Naive thymus-derived CD4-positive, alpha-beta T cell (primary cell): ENCODE measurements around the gene MLXIP. TPM values are rescaled to one million over a fixed set of nuclear protein-coding genes. Genes with fewer than 3 reads are reported as not detected.
A peak's percentile ranks its signal among the peaks of the same experiment; 100 is the strongest.
"Not testable (repeated sequence)": the region's sequence is repeated elsewhere in the genome, so short reads cannot be mapped to it uniquely, and the experiment has no call there.

Source experiments
- ATAC-seq: fragments of 150-1000 bp; cut with Tn5 transposase; 2 replicates; pipeline ENCODE4 v1.10.0; 2021; ENCODE audit warnings: mild to moderate bottlenecking, moderate library complexity
- CTCF ChIA-PET: fragments of 350-600 bp; sonication (Branson Sonifier 250); formaldehyde crosslinking; loops from one replicate; lab custom pipeline; 2021; ENCODE audit warnings: antibody characterized with exemption; lab: Charles Lee
- POLR2A ChIA-PET: fragments of 350-600 bp; sonication (Branson Sonifier 250); formaldehyde crosslinking; loops from one replicate; lab custom pipeline; 2021; ENCODE audit warnings: antibody characterized with exemption, inconsistent platforms; lab: Charles Lee
- DNase-seq, 9 donors: peaks; one replicate each; pipeline versions ENCODE4 v3.0.0 to v3.0.0-alpha.2; 2020 to 2022; ENCODE audit warnings: mixed read lengths in 1 of 9
- H3K27ac ChIP-seq: one replicate; pipeline ENCODE4 v1.7.0; 2013; ENCODE audit warnings: mild to moderate bottlenecking, low read depth, low read length, moderate library complexity
- H3K27me3 ChIP-seq, 2 donors: one replicate each; pipeline ENCODE4 v1.7.0; 2013; ENCODE audit warnings: low read length in 2 of 2, mild to moderate bottlenecking in 2 of 2, moderate library complexity in 2 of 2; ENCODE audit not compliant: control insufficient read depth in 2 of 2, insufficient read depth in 2 of 2
- H3K36me3 ChIP-seq, 3 experiments: 1 replicate in 2 of 3; 2 replicates in 1 of 3; pipeline ENCODE4 v1.7.0; 2013; ENCODE audit warnings: low read length in 3 of 3, mild to moderate bottlenecking in 3 of 3, moderate library complexity in 1 of 3; ENCODE audit not compliant: insufficient read depth in 3 of 3, control insufficient read depth in 2 of 3
- H3K4me1 ChIP-seq, 2 donors: one replicate each; pipeline ENCODE4 v1.7.0; 2013; ENCODE audit warnings: low read length in 2 of 2, mild to moderate bottlenecking in 2 of 2, moderate library complexity in 1 of 2; ENCODE audit not compliant: control insufficient read depth in 2 of 2, insufficient read depth in 2 of 2
- H3K4me3 ChIP-seq: 2 replicates; pipeline ENCODE4 v1.7.0; 2013; ENCODE audit warnings: mild to moderate bottlenecking, low read length
- H3K9me3 ChIP-seq, 3 experiments: 1 replicate in 2 of 3; 2 replicates in 1 of 3; pipeline ENCODE4 v1.7.0; 2013; ENCODE audit warnings: low read length in 3 of 3; ENCODE audit not compliant: control insufficient read depth in 2 of 3
- H3K27ac Mint-ChIP-seq, 9 donors: one replicate each; pipeline ENCODE4 v1.8.0; 2020 to 2022; ENCODE audit warnings: mixed read lengths in 9 of 9, mild to moderate bottlenecking in 8 of 9, moderate library complexity in 5 of 9, inconsistent platforms in 2 of 9
- H3K27me3 Mint-ChIP-seq, 5 donors: one replicate each; pipeline ENCODE4 v1.8.0; 2021 to 2022; ENCODE audit warnings: mixed read lengths in 5 of 5, mild to moderate bottlenecking in 1 of 5
- H3K36me3 Mint-ChIP-seq, 5 donors: one replicate each; pipeline ENCODE4 v1.8.0; 2020 to 2022; ENCODE audit warnings: mixed read lengths in 5 of 5, mild to moderate bottlenecking in 3 of 5, inconsistent platforms in 1 of 5
- H3K4me1 Mint-ChIP-seq, 7 donors: one replicate each; pipeline ENCODE4 v1.8.0; 2020 to 2022; ENCODE audit warnings: mixed read lengths in 7 of 7, mild to moderate bottlenecking in 3 of 7, inconsistent platforms in 1 of 7
- H3K4me3 Mint-ChIP-seq, 10 donors: one replicate each; pipeline ENCODE4 v1.8.0; 2020 to 2022; ENCODE audit warnings: mild to moderate bottlenecking in 10 of 10, mixed read lengths in 10 of 10, moderate library complexity in 6 of 10, inconsistent platforms in 2 of 10
- H3K9me3 Mint-ChIP-seq, 11 donors: one replicate each; pipeline ENCODE4 v1.8.0; 2020 to 2022; ENCODE audit warnings: mixed read lengths in 11 of 11, mild to moderate bottlenecking in 4 of 11, inconsistent platforms in 1 of 11, moderate library complexity in 1 of 11
- intact Hi-C, 2 donors: fragments of 100-400 bp; cut with micrococcal nuclease; formaldehyde crosslinking; loops; one replicate each; pipeline ENCODE4 v1.15.1; 2023
- polyA plus RNA-seq, 2 donors: library from polyadenylated mRNA; unstranded; fragments of 300-500 nt; fragmentation: Illumina TruSeq; gene quantifications; one replicate each; pipeline ENCODE4 v1.2.3, GENCODE V29; 2021
- total RNA-seq, 6 experiments: library from RNA in 5 of 6; stranded (reverse) in 5 of 6; gene quantifications; 1 replicate in 5 of 6; 2 replicates in 1 of 6; pipeline ENCODE4 v1.2.3 and lab custom pipeline; 2021 to 2026

The MLXIP gene
- total and polyA plus RNA-seq, 7 experiments from 2014 or later: 17.4 to 123 (median 100) TPM

GRCh38 chr12:122111089-122111641 lies 32.6 kb downstream of the MLXIP start:
- POLR2A ChIA-PET: interaction anchor here (1.9 kb wide), 1 partner anchor 30 kb away, joined by 6 read pairs; no protein-coding TSS in a partner anchor

DNA sequence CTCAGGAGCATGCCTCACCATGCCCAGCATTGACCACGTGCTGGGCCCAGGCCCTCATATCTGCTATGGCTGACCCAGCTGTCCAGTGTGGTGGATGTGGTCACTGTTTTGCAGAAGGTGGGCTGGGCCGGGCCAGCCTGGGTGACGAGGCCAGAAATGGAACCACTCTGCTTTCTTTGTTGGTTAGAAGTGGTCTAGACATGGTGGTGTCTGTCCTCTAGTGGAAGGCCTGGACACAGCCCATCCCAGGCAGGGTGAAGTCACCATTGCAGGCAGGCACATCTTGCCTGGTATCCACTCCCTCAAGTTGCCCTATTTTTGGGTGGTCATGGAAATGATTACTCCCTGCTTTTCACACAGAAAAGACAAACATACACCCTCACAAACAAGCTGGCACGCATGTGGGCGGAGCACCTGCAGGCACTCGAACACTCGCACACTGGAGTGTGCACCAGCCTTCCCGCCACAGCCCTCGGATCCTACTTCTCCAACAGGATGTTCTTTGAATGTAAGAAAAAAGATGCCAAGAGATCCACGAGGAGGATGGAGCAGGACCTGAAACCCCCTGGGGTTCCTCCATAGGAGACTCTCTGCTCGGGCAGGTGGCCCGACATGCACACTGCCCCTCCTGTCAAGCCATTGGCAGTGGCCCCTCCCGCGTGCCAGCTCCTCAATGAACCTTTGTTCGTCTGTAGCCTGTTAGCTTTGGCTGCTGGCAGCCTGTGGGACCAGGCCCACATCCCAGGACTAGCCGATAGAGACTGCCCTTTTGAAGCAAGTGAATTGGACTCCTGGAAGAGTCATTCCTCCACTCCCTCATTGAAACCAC lies 38.4 kb downstream of the MLXIP start:
- intact Hi-C loops: no loop called here
- POLR2A ChIA-PET: interaction anchor here (0.6 to 2.7 kb wide), 3 partner anchors 28 to 211 kb away, joined by 3 to 13 read pairs (median 3); no protein-coding TSS in a partner anchor
- Histone ChIP-seq H3K36me3 (no peaks in the 10 kb centered on the region), H3K27ac (no peak overlapping the region), H3K27me3 (no peaks in the 10 kb centered on the region), H3K4me1 (no peaks in the 10 kb centered on the region), H3K4me3 (no peak overlapping the region), H3K9me3 (no peaks in the 10 kb centered on the region)
- H3K9me3 Mint-ChIP-seq: no peaks in the 10 kb centered on the region
- peak; percentile 42 for ATAC-seq
- no peaks in the 10 kb centered on the region for H3K27me3 Mint-ChIP-seq
- CTCF ChIA-PET: interaction anchor here (1.2 kb wide), 1 partner anchor 62 kb away, joined by 5 read pairs; no protein-coding TSS in a partner anchor
- no peak overlapping the region for H3K4me3 Mint-ChIP-seq
- H3K27ac Mint-ChIP-seq: peak overlapping the region in 6 of 9 donors; percentile 12 to 75 (median 45)
- no peak for DNase-seq
- peaks cover 17 to 40% (median 28%) of the 10 kb centered on the region in 7 donors for H3K4me1 Mint-ChIP-seq
- peaks cover 0 to 4% (median 0%) of the 10 kb centered on the region in 5 donors for H3K36me3 Mint-ChIP-seq

More at GRCh38 chr12:122111089-122111641, 32.6 kb downstream of the MLXIP start:
- Histone ChIP-seq H3K9me3 (no peaks in the 10 kb centered on the region), H3K36me3 (no peaks in the 10 kb centered on the region), H3K27me3 (no peaks in the 10 kb centered on the region), H3K4me3 (no peak overlapping the region), H3K4me1 (peaks cover 9 to 26% of the 10 kb centered on the region in 2 donors), H3K27ac (no peak overlapping the region)
- DNase-seq: no peak
- intact Hi-C loops: no loop called here
- Mint-ChIP-seq H3K27ac (peak overlapping the region in 5 of 9 donors; percentile 32 to 62 (median 43)), H3K9me3 (no peaks in the 10 kb centered on the region), H3K27me3 (no peaks in the 10 kb centered on the region), H3K4me1 (peaks cover 31 to 58% (median 53%) of the 10 kb centered on the region in 7 donors), H3K4me3 (peak overlapping the region in 1 of 10 donors; percentile 24), H3K36me3 (peaks cover 0 to 5% (median 0%) of the 10 kb centered on the region in 5 donors)
- ATAC-seq: no peak
- CTCF ChIA-PET: interaction anchor here (0.5 to 1.6 kb wide), 3 partner anchors 10 to 56 kb away, joined by 3 to 11 read pairs (median 7); no protein-coding TSS in a partner anchor

DNA sequence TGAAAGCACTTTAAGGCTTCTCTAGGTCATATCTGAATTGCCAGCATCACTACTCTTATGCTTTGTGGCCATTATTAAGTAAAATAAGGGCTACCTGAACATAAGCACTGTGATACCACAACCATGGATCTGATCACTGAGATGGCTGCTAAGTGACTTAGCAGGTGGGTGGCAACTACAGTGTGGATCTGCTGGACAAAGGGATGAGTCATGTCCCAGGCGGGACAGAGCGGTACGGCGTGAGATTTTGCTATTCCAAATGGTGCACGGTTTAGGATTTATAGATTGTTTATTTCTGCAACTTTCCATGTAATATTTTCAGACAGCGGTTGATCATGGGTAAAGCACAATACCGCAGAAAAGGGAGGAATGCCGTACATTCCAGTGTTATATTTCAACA lies 39.4 kb downstream of the MLXIP start:
- POLR2A ChIA-PET: interaction anchor here (0.6 to 2.7 kb wide), 2 partner anchors 38 to 40 kb away, joined by 4 to 13 read pairs; partner anchors contain the start of gene MLXIP
- CTCF ChIA-PET: no interaction called here

GRCh38 chr12:122121341-122121740 lies 42.8 kb downstream of the MLXIP start:
- H3K4me3 ChIP-seq, H3K27ac ChIP-seq, ATAC-seq, DNase-seq, H3K36me3 ChIP-seq, H3K36me3 Mint-ChIP-seq, H3K27me3 Mint-ChIP-seq, intact Hi-C loops, H3K27me3 ChIP-seq, H3K4me1 ChIP-seq, H3K9me3 ChIP-seq, H3K9me3 Mint-ChIP-seq: not testable (repeated sequence)
- peaks cover 33 to 57% (median 52%) of the 10 kb centered on the region in 7 donors for H3K4me1 Mint-ChIP-seq
- ChIA-PET CTCF (interaction anchor here (1.5 to 4.5 kb wide), 5 partner anchors 10 to 66 kb away, joined by 6 to 64 read pairs (median 11); no protein-coding TSS in a partner anchor), POLR2A (interaction anchor here (1.3 kb wide), 1 partner anchor 47 kb away, joined by 3 read pairs; no protein-coding TSS in a partner anchor)
- H3K27ac Mint-ChIP-seq: peak overlapping the region; percentile 13 to 77 (median 51)
- peak overlapping the region in 2 of 10 donors; percentile 22 to 33 for H3K4me3 Mint-ChIP-seq

More for the DNA sequence above, 39.4 kb downstream of the MLXIP start:
- Mint-ChIP-seq H3K27ac (peak overlapping the region in 6 of 9 donors; percentile 1 to 23 (median 12)), H3K4me1 (peaks cover 16 to 36% (median 30%) of the 10 kb centered on the region in 7 donors), H3K36me3 (peaks cover 0 to 4% (median 0%) of the 10 kb centered on the region in 5 donors), H3K27me3 (no peaks in the 10 kb centered on the region), H3K4me3 (no peak overlapping the region), H3K9me3 (no peaks in the 10 kb centered on the region)
- no peak for DNase-seq
- Histone ChIP-seq H3K4me1 (peaks cover 2% of the 10 kb centered on the region in 2 donors), H3K9me3 (no peaks in the 10 kb centered on the region), H3K27ac (no peak overlapping the region), H3K27me3 (no peaks in the 10 kb centered on the region), H3K36me3 (no peaks in the 10 kb centered on the region), H3K4me3 (no peak overlapping the region)
- no peak for ATAC-seq
- intact Hi-C loops: no loop called here

GRCh38 chr12:122121745-122122144 lies 43.2 kb downstream of the MLXIP start:
- no peaks in the 10 kb centered on the region for H3K9me3 Mint-ChIP-seq
- intact Hi-C loops: loop anchor here in 1 of 2 donors (2.0 kb wide), 2 partner anchors 17 to 69 kb away; no protein-coding TSS in a partner anchor
- Histone ChIP-seq H3K27me3 (no peaks in the 10 kb centered on the region), H3K9me3 (no peaks in the 10 kb centered on the region), H3K4me1 (peaks cover 7 to 8% of the 10 kb centered on the region in 2 donors), H3K27ac (no peak overlapping the region), H3K4me3 (no peak overlapping the region), H3K36me3 (peaks cover 0 to 4% (median 0%) of the 10 kb centered on the region in 3 experiments)
- ChIA-PET CTCF (interaction anchor here (0.6 to 4.5 kb wide), 9 partner anchors 11 to 78 kb away, joined by 4 to 64 read pairs (median 6); no protein-coding TSS in a partner anchor), POLR2A (interaction anchor here (0.6 to 1.3 kb wide), 3 partner anchors 15 to 47 kb away, joined by 3 to 6 read pairs (median 4); no protein-coding TSS in a partner anchor)
- ATAC-seq (no peak), DNase-seq (no peak)
- no peaks in the 10 kb centered on the region for H3K27me3 Mint-ChIP-seq
- peaks cover 33 to 59% (median 54%) of the 10 kb centered on the region in 7 donors for H3K4me1 Mint-ChIP-seq
- H3K4me3 Mint-ChIP-seq: peak overlapping the region in 2 of 10 donors; percentile 22 to 33
- peak overlapping the region; percentile 13 to 77 (median 51) for H3K27ac Mint-ChIP-seq
- peaks cover 0 to 4% (median 0%) of the 10 kb centered on the region in 5 donors for H3K36me3 Mint-ChIP-seq
